Activated CD4-positive, CD25-positive, alpha-beta regulatory T cell treated with anti-CD3 and anti-CD28 coated beads, Interleukin-2, amount 50 U/mL, for 24 hours (primary cell): ENCODE data around the gene GPR61.

Source experiments
- ATAC-seq, 2 donors: fragments of 150-1000 bp; cut with Tn5 transposase; one replicate each; pipeline ENCODE4 v1.10.0; 2021; ENCODE audit warnings: mild to moderate bottlenecking in 1 of 2, moderate library complexity in 1 of 2

The GPR61 gene

GRCh38 chr1:109537450-109538178 lies 2.1 kb upstream of the GPR61 start:
- ATAC-seq = no peak

GRCh38 chr1:109538827-109539555 lies 681 bp upstream of the GPR61 start:
- no peak for ATAC-seq

- no peak for ATAC-seq
Observed at GRCh38 chr1:109541102-109541501, 1.4 kb downstream of the GPR61 start.

GRCh38 chr1:109542657-109543056 lies 3.0 kb downstream of the GPR61 start:
- ATAC-seq = no peak

- no peak for ATAC-seq
Observed at GRCh38 chr1:109543283-109543987, 3.8 kb downstream of the GPR61 start.

GRCh38 chr1:109543988-109544735 lies 4.5 kb downstream of the GPR61 start:
- no peak for ATAC-seq

GRCh38 chr1:109546311-109547109 lies 6.8 kb downstream of the GPR61 start:
- peak; percentile 40 to 42 for ATAC-seq

GRCh38 chr1:109547463-109548320 lies 8.0 kb downstream of the GPR61 start:
- ATAC-seq = no peak

- ATAC-seq = peak; percentile 97 to 98
Observed at GRCh38 chr1:109548321-109549267, 8.9 kb downstream of the GPR61 start, which contains the start of gene GNAI3. TSS of gene GNAI3 (plus strand) at chr1:109548615. CDS start at chr1:109548721, 106 bp downstream.

- ATAC-seq = no peak
Observed at GRCh38 chr1:109556563-109556962, 16.9 kb downstream of the GPR61 start.

GRCh38 chr1:109557520-109557919 lies 17.8 kb downstream of the GPR61 start:
- no peak for ATAC-seq

- no peak for ATAC-seq
Observed at GRCh38 chr1:109559995-109560394, 20.3 kb downstream of the GPR61 start.

- no peak for ATAC-seq
Observed at GRCh38 chr1:109564194-109564878, 24.7 kb downstream of the GPR61 start.

GRCh38 chr1:109565241-109565640 lies 25.6 kb downstream of the GPR61 start:
- no peak for ATAC-seq

GRCh38 chr1:109566982-109567381 lies 27.3 kb downstream of the GPR61 start:
- ATAC-seq = no peak

GRCh38 chr1:109567877-109568672 lies 28.4 kb downstream of the GPR61 start:
- ATAC-seq = no peak

GRCh38 chr1:109569323-109569722 lies 29.7 kb downstream of the GPR61 start:
- no peak for ATAC-seq

GRCh38 chr1:109570414-109570813 lies 30.7 kb downstream of the GPR61 start:
- no peak for ATAC-seq
